GM12864 (cell line): ENCODE results near the gene UQCC5.

Experiments used
- DNase-seq: peaks from one replicate; pipeline ENCODE4 v3.0.0-alpha.2; 2011; ENCODE audit warnings: low read depth
- H3K4me3 ChIP-seq: 2 replicates; pipeline ENCODE4 v1.5.1; 2011; ENCODE audit warnings: mild to moderate bottlenecking, low read depth, low read length, control low read depth
- CTCF ChIP-seq: IDR thresholded peaks from 2 replicates; pipeline ENCODE4 v1.5.1; 2011; ENCODE audit warnings: low read depth, mild to moderate bottlenecking, moderate library complexity, low read length, control low read depth, inconsistent platforms; ENCODE audit errors: missing control alignments

UQCC5 gene

GRCh38 chr3:52520141-52520667 is 16.2 kb upstream of the UQCC5 start:
- H3K4me3 ChIP-seq: no peak overlapping the region
- no peak for DNase-seq
- no peak for TF ChIP-seq CTCF

- TF ChIP-seq CTCF: no peak
- no peak overlapping the region for H3K4me3 ChIP-seq
- DNase-seq: no peak
These were observed 15.5 kb upstream of the UQCC5 start for GRCh38 chr3:52520716-52521487.

- no peak for DNase-seq
- no peak overlapping the region for H3K4me3 ChIP-seq
- TF ChIP-seq CTCF: no peak
These were observed 14.9 kb upstream of the UQCC5 start for GRCh38 chr3:52521488-52521824.

- TF ChIP-seq CTCF: no peak
- no peak overlapping the region for H3K4me3 ChIP-seq
- DNase-seq: no peak
These were observed 14.3 kb upstream of the UQCC5 start for GRCh38 chr3:52521881-52522650.

GRCh38 chr3:52522651-52523251 is 13.7 kb upstream of the UQCC5 start:
- TF ChIP-seq CTCF: no peak
- DNase-seq: no peak

GRCh38 chr3:52523386-52524257 is 12.8 kb upstream of the UQCC5 start:
- no peak for TF ChIP-seq CTCF
- H3K4me3 ChIP-seq: no peak overlapping the region
- no peak for DNase-seq

More at GRCh38 chr3:52522651-52523251, 13.7 kb upstream of the UQCC5 start:
- no peak overlapping the region for H3K4me3 ChIP-seq
